IPS-20b (cell line): Measurements from ENCODE around the gene BMAL1.
"Not testable (repeated sequence)": the region's sequence is repeated elsewhere in the genome, so short reads cannot be mapped to it uniquely, and the experiment has no call there.

Source experiments
- H3K27ac ChIP-seq: one replicate; pipeline ENCODE4 v1.5.1; 2013; ENCODE audit warnings: low read length
- H3K27me3 ChIP-seq: 2 replicates; pipeline ENCODE4 v1.6.1; 2013; ENCODE audit warnings: mild to moderate bottlenecking, low read length, inconsistent platforms; ENCODE audit not compliant: insufficient read depth
- H3K36me3 ChIP-seq: 2 replicates; pipeline ENCODE4 v1.6.1; 2013; ENCODE audit warnings: low read depth, mild to moderate bottlenecking, inconsistent platforms, low read length, moderate library complexity; ENCODE audit not compliant: insufficient read depth
- H3K4me1 ChIP-seq: 2 replicates; pipeline ENCODE4 v1.6.1; 2013; ENCODE audit warnings: mild to moderate bottlenecking, control low read depth, inconsistent platforms, low read length, moderate library complexity; ENCODE audit not compliant: insufficient read depth
- H3K4me3 ChIP-seq: 2 replicates; pipeline ENCODE4 v1.5.1; 2013; ENCODE audit warnings: mild to moderate bottlenecking, low read length, inconsistent platforms
- H3K9ac ChIP-seq: 2 replicates; pipeline ENCODE4 v1.6.1; 2013; ENCODE audit warnings: low read depth, mild to moderate bottlenecking, inconsistent platforms, low read length, moderate library complexity
- H3K9me3 ChIP-seq: 2 replicates; pipeline ENCODE4 v1.6.1; 2013; ENCODE audit warnings: mild to moderate bottlenecking, low read depth, low read length, inconsistent platforms; ENCODE audit not compliant: insufficient read depth

BMAL1 gene

DNA sequence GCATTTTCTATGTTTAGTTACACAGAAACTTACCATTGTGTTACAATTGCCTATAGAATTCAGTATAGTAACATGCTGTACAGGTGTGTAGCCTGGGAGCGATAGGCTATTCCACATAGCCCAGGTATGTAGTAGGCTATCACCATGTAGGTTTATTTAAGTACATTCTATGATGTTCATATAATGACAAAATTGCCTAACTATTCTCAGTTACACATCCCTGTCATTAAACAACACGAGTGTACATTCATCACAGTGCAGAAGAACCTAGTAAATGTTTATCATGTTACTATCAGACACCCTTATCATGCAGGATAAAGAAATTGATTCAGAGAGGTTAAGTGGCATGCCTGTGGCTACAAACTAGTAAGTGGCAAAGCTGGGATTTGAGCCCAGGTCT, 28.4 kb upstream of the BMAL1 start:
- no peak overlapping the region for H3K27ac ChIP-seq
- H3K4me1 ChIP-seq, result no peaks in the 10 kb centered on the region
- H3K4me3 ChIP-seq, result no peak overlapping the region
- H3K27me3 ChIP-seq, result no peaks in the 10 kb centered on the region; the same call in 1 of the 2 replicates
- H3K9me3 ChIP-seq, result no peaks in the 10 kb centered on the region
- H3K36me3 ChIP-seq, result no peaks in the 10 kb centered on the region
- H3K9ac ChIP-seq, result no peak overlapping the region

DNA sequence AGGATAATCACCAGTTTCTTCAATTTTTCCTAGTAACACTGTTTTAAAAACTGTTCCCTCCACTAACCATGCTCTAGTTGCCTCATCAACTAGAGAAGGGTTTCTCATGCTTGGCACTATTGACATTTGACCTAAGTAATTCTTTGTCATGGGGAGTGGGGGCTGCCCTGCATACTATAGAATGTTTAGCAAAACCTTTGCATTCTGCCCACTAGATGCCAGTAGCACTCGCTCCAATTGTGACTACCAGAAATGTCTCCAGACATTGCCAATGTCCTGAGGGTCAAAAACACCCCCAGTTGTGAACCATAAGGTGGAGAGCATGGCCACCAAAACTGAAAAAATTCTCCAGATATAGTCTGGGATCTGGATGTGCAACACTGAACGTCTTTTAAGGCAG, 27.6 kb upstream of the BMAL1 start:
- H3K4me1 ChIP-seq, result no peaks in the 10 kb centered on the region
- no peak overlapping the region for H3K4me3 ChIP-seq
- no peaks in the 10 kb centered on the region for H3K9me3 ChIP-seq
- no peak overlapping the region for H3K27ac ChIP-seq
- no peak overlapping the region for H3K9ac ChIP-seq
- H3K36me3 ChIP-seq, result no peaks in the 10 kb centered on the region
- no peaks in the 10 kb centered on the region; the same call in 1 of the 2 replicates for H3K27me3 ChIP-seq

DNA sequence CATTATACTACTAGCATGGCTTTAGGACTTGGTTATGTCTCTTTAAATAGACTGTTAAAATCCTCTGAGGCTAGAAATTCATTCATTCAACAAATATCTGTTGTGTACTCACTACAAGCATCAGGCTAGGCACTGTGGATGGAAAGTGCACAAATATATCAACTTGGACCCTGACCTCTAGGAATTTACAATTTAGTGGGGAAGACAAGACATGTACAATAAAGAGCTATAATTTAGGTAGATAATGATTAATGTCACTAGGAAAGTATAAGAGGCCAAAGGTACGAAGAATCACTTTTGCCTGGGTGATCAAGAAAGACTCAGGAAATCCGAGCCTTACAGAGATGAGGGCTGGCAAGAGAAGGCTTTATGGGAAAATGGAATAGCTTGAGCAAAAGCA, 25.6 kb upstream of the BMAL1 start:
- Histone ChIP-seq H3K27ac (no peak overlapping the region), H3K4me3 (no peak overlapping the region), H3K27me3 (no peaks in the 10 kb centered on the region; the same call in 1 of the 2 replicates), H3K36me3 (no peaks in the 10 kb centered on the region), H3K4me1 (no peaks in the 10 kb centered on the region), H3K9ac (no peak overlapping the region), H3K9me3 (no peaks in the 10 kb centered on the region)

DNA sequence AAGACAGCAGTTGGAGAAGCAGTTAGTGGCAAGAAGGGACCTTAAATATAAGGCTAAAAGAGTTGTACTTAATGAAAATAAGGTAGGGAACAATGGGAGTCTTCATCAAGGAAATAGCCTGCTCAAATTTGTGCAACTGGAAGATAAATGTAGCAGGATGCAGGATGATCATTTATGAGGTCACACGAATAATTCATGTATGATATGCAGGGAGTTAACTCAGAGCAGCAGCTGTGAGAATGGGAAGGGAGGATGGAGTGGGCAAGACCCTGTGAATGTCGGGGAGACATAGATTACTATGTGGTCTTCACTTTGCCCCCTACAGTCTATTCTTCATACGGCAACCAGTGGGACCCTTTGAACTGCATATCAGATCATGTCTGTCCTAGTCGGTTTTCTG, 25.2 kb upstream of the BMAL1 start:
- Histone ChIP-seq H3K4me1 (no peaks in the 10 kb centered on the region), H3K9me3 (no peaks in the 10 kb centered on the region), H3K27ac (no peak overlapping the region), H3K27me3 (no peaks in the 10 kb centered on the region; the same call in 1 of the 2 replicates), H3K4me3 (no peak overlapping the region), H3K36me3 (no peaks in the 10 kb centered on the region), H3K9ac (no peak overlapping the region)

DNA sequence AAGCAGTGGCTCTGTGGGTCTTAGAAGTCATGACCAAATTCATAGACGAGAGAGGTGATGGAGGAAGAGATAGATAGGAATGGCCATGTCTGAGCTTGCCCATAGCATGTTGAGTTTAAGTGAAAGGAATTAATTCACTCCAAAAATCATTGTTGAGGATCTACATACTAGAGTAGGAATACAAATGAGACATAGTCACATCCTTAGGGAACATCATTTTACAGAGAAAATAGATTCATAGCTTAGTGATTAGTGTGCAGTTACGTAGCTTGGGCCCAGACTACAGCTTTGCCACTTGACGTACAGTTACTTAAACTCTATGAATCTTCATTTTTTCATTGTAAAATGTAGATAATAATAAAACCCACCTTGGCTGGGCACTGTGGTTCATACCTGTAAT, 21.4 kb upstream of the BMAL1 start:
- no peaks in the 10 kb centered on the region for H3K9me3 ChIP-seq
- no peaks in the 10 kb centered on the region for H3K36me3 ChIP-seq
- no peaks in the 10 kb centered on the region for H3K27me3 ChIP-seq
- H3K4me3 ChIP-seq, result no peak overlapping the region
- H3K27ac ChIP-seq, result no peak overlapping the region
- H3K9ac ChIP-seq, result no peak overlapping the region
- H3K4me1 ChIP-seq, result peaks cover 27% of the 10 kb centered on the region

DNA sequence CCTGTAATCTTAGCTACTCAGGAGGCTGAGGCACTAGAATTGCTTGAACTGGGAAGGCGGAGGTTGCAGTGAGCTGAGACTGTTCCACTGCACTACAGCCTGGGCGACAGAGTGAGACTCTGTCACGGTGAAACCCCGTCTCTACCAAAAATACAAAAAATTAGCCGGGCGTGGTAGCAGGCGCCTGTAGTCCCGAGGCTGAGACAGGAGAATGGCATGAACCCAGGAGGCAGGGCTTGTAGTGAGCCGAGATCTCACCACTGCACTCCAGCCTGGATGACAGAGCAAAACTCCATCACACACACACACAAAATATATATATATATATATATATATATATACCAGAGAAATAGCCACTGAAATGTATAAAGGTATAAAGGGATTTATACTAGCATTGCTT, 19.5 kb upstream of the BMAL1 start:
- H3K27me3 ChIP-seq, H3K27ac ChIP-seq, H3K36me3 ChIP-seq, H3K9ac ChIP-seq, H3K4me3 ChIP-seq, H3K9me3 ChIP-seq: not testable (repeated sequence)
- H3K4me1 ChIP-seq, result peaks cover 31% of the 10 kb centered on the region

DNA sequence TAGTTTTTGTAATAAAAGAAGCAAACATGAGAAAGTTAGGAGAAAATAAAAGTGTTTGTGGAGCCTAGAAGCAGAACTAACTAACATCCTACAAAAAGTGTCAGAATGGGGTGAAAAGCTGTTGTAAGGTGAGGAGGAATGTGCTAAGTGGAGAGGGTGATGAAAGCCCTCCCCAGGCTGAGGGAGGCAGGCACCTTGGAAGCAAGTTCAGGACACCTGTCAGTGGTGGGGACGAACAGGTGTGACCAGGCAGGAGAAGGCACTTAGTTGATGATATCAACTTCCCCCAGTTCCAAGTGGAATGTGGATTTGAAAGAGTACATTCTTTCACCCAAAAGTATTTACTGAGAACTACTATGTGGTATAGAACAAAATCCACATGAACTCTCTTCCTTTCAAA, 18.7 kb upstream of the BMAL1 start:
- H3K9me3 ChIP-seq, result no peaks in the 10 kb centered on the region
- H3K27ac ChIP-seq, result no peak overlapping the region
- H3K36me3 ChIP-seq, result no peaks in the 10 kb centered on the region
- H3K27me3 ChIP-seq, result no peaks in the 10 kb centered on the region
- H3K4me1 ChIP-seq, result peaks cover 31% of the 10 kb centered on the region
- peak overlapping the region; percentile 0; the same call in 1 of the 2 replicates for H3K4me3 ChIP-seq
- H3K9ac ChIP-seq, result no peak overlapping the region

DNA sequence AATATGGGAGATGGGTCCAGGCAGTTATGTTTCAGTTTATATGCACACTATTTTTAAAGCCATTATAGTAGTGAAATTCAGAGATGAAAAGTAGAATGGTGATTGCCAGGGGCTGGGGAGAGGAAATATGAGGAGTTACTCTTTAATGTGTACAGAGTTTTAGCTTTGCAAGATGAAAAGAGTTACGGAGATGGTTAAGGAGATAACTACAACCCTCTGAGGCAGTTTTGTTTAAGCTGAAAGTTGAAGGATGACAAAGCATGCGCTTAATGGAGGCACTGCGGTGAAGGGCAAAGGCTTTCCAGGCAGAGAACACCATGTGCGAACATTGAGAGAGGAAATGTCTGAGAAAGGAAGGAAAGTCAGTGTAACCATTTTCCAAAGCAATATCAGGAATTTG, 18.2 kb upstream of the BMAL1 start:
- Histone ChIP-seq H3K9me3 (no peaks in the 10 kb centered on the region), H3K9ac (no peak overlapping the region), H3K27ac (no peak overlapping the region), H3K4me1 (peaks cover 31% of the 10 kb centered on the region), H3K4me3 (no peak overlapping the region), H3K36me3 (no peaks in the 10 kb centered on the region), H3K27me3 (no peaks in the 10 kb centered on the region)

DNA sequence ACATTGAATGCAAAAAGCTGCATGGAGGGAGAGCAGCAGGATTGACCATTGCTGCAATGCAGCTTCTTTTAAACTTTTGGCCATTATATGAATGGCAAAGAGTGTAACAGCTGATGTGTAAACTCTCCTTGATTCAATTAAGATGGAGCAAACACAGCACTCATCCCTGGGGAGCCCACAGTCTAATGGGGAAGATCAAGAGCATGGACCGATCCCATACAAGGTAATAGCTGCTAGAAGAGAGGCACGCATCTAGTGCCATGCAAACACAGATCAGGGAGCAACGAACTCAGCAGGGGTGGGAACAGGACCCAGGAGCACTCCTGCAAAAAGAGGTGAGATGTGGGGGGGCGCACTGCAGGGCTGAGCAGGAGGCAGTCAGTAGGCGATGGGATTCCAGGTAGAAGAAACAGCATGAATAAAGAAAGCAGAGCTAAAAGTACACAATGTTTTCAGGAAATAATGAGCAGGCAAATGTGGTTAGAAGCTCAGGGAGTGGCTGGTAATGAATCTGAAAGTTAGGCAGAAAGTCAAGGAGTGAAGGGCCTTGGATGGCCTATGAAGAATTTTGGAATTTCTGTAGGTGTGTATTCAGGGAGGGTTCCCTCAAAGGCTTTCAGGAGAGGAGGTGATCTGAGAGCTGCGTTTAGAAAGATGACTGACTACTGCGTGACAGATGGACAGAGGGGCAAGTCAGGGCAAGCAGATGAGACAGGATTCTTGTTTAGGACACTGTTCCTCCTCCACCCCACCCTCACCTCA, 17.2 kb upstream of the BMAL1 start:
- Histone ChIP-seq H3K9me3 (no peaks in the 10 kb centered on the region), H3K36me3 (no peaks in the 10 kb centered on the region), H3K4me1 (peaks cover 31% of the 10 kb centered on the region), H3K27me3 (no peaks in the 10 kb centered on the region), H3K9ac (no peak overlapping the region), H3K4me3 (no peak overlapping the region), H3K27ac (no peak overlapping the region)

DNA sequence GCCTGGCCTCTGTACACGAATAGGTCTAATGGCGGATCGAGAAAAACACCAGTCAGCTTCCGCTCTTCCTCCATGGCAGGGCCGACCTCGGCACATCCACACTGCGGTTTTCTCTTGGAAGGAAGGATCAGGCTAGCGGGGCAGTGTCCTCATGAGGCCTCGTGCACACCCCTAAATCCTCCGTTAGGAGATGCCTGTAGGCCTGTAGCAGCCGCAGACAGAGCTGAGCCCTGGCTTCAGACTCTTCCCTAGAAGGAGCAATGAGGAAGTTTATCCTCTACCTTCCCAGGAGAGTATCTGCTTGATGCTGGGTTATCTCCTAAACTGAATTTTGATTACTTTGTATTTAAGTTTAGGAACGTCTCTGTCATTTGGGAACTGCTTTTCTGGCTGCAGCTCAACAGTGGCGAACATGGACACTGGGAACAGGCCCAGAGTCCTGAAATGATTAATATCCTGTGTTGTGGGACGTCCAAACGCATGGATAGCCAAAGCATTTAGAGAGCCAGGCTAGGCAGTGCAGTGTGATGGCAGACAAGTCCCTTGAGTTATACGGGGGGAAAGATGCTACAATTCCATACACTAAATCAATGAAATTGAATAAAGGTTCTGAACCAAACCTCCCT, 16.5 kb upstream of the BMAL1 start:
- Histone ChIP-seq H3K4me3 (no peak overlapping the region), H3K27ac (no peak overlapping the region), H3K27me3 (no peaks in the 10 kb centered on the region), H3K9me3 (no peaks in the 10 kb centered on the region), H3K9ac (no peak overlapping the region), H3K4me1 (peaks cover 31% of the 10 kb centered on the region), H3K36me3 (no peaks in the 10 kb centered on the region)

DNA sequence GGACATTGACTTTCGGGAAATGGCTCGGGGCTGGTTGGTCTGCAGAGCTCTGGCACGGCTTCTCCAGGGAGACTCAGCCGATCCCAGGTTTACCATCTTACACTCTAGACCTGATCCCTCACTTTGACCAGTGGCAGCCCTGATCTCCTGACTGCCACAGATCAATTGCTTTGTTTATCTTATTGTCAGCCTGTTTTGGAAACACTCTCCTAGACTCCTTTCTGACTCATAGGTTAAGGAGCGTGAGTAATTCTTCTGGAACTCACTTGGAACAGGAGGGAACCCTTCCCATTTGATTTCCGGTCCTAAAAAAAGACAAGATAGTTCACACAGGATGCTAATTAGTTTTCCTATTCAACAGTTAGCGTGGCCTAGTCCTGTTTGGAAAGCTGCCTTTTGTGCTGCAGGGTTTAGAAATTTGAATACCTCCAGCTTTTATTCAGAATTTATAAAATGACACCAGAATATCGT, 16.0 kb upstream of the BMAL1 start:
- H3K4me1 ChIP-seq, result peaks cover 31% of the 10 kb centered on the region

DNA sequence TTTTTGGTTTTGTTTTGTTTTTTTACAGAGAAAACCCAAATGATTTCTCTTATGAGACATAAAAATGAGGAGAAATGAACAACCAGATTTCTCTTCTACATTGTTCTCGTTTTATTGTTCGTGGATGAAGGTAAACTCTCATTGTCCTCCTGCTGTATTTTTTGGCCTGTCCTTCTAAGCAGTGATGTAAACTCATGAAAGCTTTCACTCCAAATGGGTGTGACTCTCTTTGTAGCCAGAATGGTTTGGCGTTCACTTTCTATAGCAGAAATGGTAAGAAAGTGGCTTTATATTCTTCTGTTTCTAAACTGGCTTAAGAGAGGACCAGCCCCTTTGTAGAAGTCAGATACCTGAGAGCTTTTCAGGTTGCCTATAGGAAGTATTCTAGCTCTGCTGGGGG, 15.5 kb upstream of the BMAL1 start:
- Histone ChIP-seq H3K9me3 (no peaks in the 10 kb centered on the region), H3K9ac (no peak overlapping the region), H3K27ac (no peak overlapping the region), H3K36me3 (no peaks in the 10 kb centered on the region), H3K27me3 (no peaks in the 10 kb centered on the region), H3K4me1 (peaks cover 31% of the 10 kb centered on the region), H3K4me3 (no peak overlapping the region)

More for the DNA sequence above, 16.0 kb upstream of the BMAL1 start:
- no peak overlapping the region for H3K9ac ChIP-seq
- no peak overlapping the region for H3K27ac ChIP-seq
- no peaks in the 10 kb centered on the region for H3K9me3 ChIP-seq
- H3K4me3 ChIP-seq, result no peak overlapping the region
- no peaks in the 10 kb centered on the region for H3K27me3 ChIP-seq
- H3K36me3 ChIP-seq, result no peaks in the 10 kb centered on the region
